Mesendoderm (in vitro differentiated cells): ENCODE measurements around the gene RBM10. TPM values are rescaled to one million over a fixed set of nuclear protein-coding genes. Genes with fewer than 3 reads are reported as not detected.

Experiments used
- DNase-seq: peaks from one replicate; pipeline ENCODE4 v3.0.0; 2013
- H2AK5ac ChIP-seq: 2 replicates; pipeline ENCODE4 v1.6.1; 2013; ENCODE audit warnings: low read length, inconsistent platforms
- H2BK120ac ChIP-seq: 2 replicates; pipeline ENCODE4 v1.6.1; 2013; ENCODE audit warnings: low read depth, mild to moderate bottlenecking, low read length, moderate library complexity, mixed read lengths
- H2BK15ac ChIP-seq: replicated peaks from 2 replicates; pipeline ENCODE4 v1.6.1; 2013; ENCODE audit warnings: low read depth, mild to moderate bottlenecking, moderate library complexity
- H2BK5ac ChIP-seq: 2 replicates; pipeline ENCODE4 v1.6.1; 2013; ENCODE audit warnings: low read length, inconsistent platforms
- H3K18ac ChIP-seq: 2 replicates; pipeline ENCODE4 v1.6.1; 2013; ENCODE audit warnings: mild to moderate bottlenecking, low read length, mixed read lengths
- H3K23ac ChIP-seq: one replicate; pipeline ENCODE4 v1.6.1; 2013; ENCODE audit warnings: low read length
- H3K27ac ChIP-seq: 2 replicates; pipeline ENCODE4 v1.5.1; 2013; ENCODE audit warnings: low read depth, mild to moderate bottlenecking, inconsistent platforms, low read length, moderate library complexity
- H3K27me3 ChIP-seq: 2 replicates; pipeline ENCODE4 v1.6.1; 2013; ENCODE audit warnings: low read length, control low read depth, mild to moderate bottlenecking, inconsistent platforms; ENCODE audit not compliant: insufficient read depth, poor library complexity
- H3K36me3 ChIP-seq: 2 replicates; pipeline ENCODE4 v1.6.1; 2013; ENCODE audit warnings: low read length, inconsistent platforms; ENCODE audit not compliant: control insufficient read depth, insufficient read depth
- H3K4ac ChIP-seq: one replicate; pipeline ENCODE4 v1.6.1; 2013; ENCODE audit warnings: low read depth, mild to moderate bottlenecking, low read length, moderate library complexity
- H3K4me1 ChIP-seq: 2 replicates; pipeline ENCODE4 v1.6.1; 2013; ENCODE audit warnings: low read depth, low read length, inconsistent platforms; ENCODE audit not compliant: control insufficient read depth
- H3K4me2 ChIP-seq: 2 replicates; pipeline ENCODE4 v1.6.1; 2013; ENCODE audit warnings: low read length
- H3K4me3 ChIP-seq: 2 replicates; pipeline ENCODE4 v1.5.1; 2013; ENCODE audit warnings: mild to moderate bottlenecking, low read length
- H3K56ac ChIP-seq: one replicate; pipeline ENCODE4 v1.6.1; 2013; ENCODE audit warnings: low read length
- H3K79me1 ChIP-seq: 2 replicates; pipeline ENCODE4 v1.6.1; 2013; ENCODE audit warnings: low read length, inconsistent platforms
- H3K79me2 ChIP-seq: 2 replicates; pipeline ENCODE4 v1.6.1; 2013; ENCODE audit warnings: mild to moderate bottlenecking, low read length; ENCODE audit not compliant: control insufficient read depth, insufficient read depth
- H3K9ac ChIP-seq: 2 replicates; pipeline ENCODE4 v1.6.1; 2013; ENCODE audit warnings: low read length, inconsistent platforms
- H4K5ac ChIP-seq: one replicate; pipeline ENCODE4 v1.6.1; 2013; ENCODE audit warnings: low read length
- H4K8ac ChIP-seq: one replicate; pipeline ENCODE4 v1.6.1; 2013; ENCODE audit warnings: low read depth, mild to moderate bottlenecking, control low read depth, low read length, moderate library complexity
- WGBS: extraction: QIAGEN DNeasy Blood & Tissue Kit; methylation state at CpG from one replicate; pipeline ENCODE4 v1.1.7; 2013; ENCODE audit warnings: low lambda C conversion rate, missing lambda C conversion rate; ENCODE audit not compliant: insufficient coverage; ENCODE audit errors: extremely low coverage; 5-methylcytosine and 5-hydroxymethylcytosine counted together
- small RNA-seq: library from polyadenylated mRNA; stranded (forward); fragments of <200 nt; extraction: miRNeasy Mini kit (QIAGEN cat#:217004); gene quantifications from one replicate; pipeline ENCODE3, GENCODE V24; 2013; ENCODE audit not compliant: insufficient read depth

Gene RBM10

GRCh38 chrX:47234583-47234982 is 89.6 kb downstream of the RBM10 start:
- H3K23ac ChIP-seq = no peak overlapping the region
- no peak overlapping the region for H3K4ac ChIP-seq
- no peak overlapping the region for H4K8ac ChIP-seq
- no CpG with 5 or more reads among the region's 3 CpGs for WGBS
- H3K56ac ChIP-seq = no peak overlapping the region
- H4K5ac ChIP-seq = no peak overlapping the region
- H3K27me3 ChIP-seq = no peaks in the 10 kb centered on the region
- DNase-seq = no peak
- no peak overlapping the region for H2BK15ac ChIP-seq
- H2AK5ac ChIP-seq = no peak overlapping the region
- H3K18ac ChIP-seq = no peak overlapping the region
- no peak overlapping the region for H3K9ac ChIP-seq
- peaks cover 12% of the 10 kb centered on the region for H3K79me2 ChIP-seq
- no peak overlapping the region for H3K27ac ChIP-seq
- H3K4me1 ChIP-seq = no peaks in the 10 kb centered on the region
- no peak overlapping the region for H2BK5ac ChIP-seq
- H3K36me3 ChIP-seq = no peaks in the 10 kb centered on the region
- peaks cover 2% of the 10 kb centered on the region for H3K79me1 ChIP-seq
- no peak overlapping the region for H2BK120ac ChIP-seq
- no peak overlapping the region for H3K4me2 ChIP-seq
- H3K4me3 ChIP-seq = no peak overlapping the region

- Histone ChIP-seq H3K79me1 (peaks cover 2% of the 10 kb centered on the region), H2BK15ac (no peak overlapping the region), H2BK5ac (no peak overlapping the region), H3K27me3 (no peaks in the 10 kb centered on the region), H3K4me1 (no peaks in the 10 kb centered on the region), H4K8ac (no peak overlapping the region), H3K18ac (no peak overlapping the region), H4K5ac (no peak overlapping the region), H3K4me3 (no peak overlapping the region), H3K36me3 (no peaks in the 10 kb centered on the region), H3K9ac (no peak overlapping the region), H3K4me2 (no peak overlapping the region), H3K79me2 (peaks cover 12% of the 10 kb centered on the region), H3K4ac (no peak overlapping the region), H3K27ac (no peak overlapping the region), H3K56ac (no peak overlapping the region), H3K23ac (no peak overlapping the region), H2AK5ac (no peak overlapping the region), H2BK120ac (no peak overlapping the region)
- DNase-seq = no peak
- WGBS = no CpG with 5 or more reads among the region's 4 CpGs
Measured at GRCh38 chrX:47235691-47236103, 90.7 kb downstream of the RBM10 start.

Small RNAs within 50 kb of the gene (small RNA-seq; reads per million reads assigned to genes)
- not detected for gene RNU12-2P
